Activated naive CD8-positive, alpha-beta T cell treated with anti-CD3 and anti-CD28 coated beads, Interleukin-2, amount 50 U/mL, for 16 hours (primary cell): ENCODE results near the gene CADM1.
"Not testable (repeated sequence)": the region's sequence is repeated elsewhere in the genome, so short reads cannot be mapped to it uniquely, and the experiment has no call there.

ENCODE experiments used
- DNase-seq: peaks from one replicate; pipeline ENCODE4 v3.0.0-alpha.2; 2020; ENCODE audit warnings: low read depth, low spot score

The CADM1 gene

GRCh38 chr11:115477410-115477809, 26.8 kb downstream of the CADM1 start:
- no peak for DNase-seq

GRCh38 chr11:115476463-115477286, 27.5 kb downstream of the CADM1 start:
- no peak for DNase-seq

DNA sequence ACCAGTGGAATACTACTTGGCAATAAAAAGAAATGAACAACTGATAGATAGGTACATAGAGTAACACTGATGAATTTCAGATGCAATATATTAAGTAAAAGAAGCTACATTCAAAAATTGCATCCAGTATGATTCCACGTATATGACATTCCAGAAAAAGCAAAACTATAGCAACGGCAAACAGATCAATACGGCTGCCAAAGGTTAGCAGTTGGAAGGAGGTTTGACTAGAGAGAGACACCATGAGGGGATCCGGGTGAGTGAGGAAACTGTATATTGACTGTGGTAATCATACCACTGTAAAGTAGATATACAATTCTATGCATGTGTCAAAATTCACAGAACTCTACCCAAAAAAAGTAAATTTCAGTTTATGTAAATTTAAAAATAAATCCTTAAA, 28.7 kb downstream of the CADM1 start:
- no peak for DNase-seq

- DNase-seq: not testable (repeated sequence)
Measured at GRCh38 chr11:115474306-115474705, 29.9 kb downstream of the CADM1 start.

DNA sequence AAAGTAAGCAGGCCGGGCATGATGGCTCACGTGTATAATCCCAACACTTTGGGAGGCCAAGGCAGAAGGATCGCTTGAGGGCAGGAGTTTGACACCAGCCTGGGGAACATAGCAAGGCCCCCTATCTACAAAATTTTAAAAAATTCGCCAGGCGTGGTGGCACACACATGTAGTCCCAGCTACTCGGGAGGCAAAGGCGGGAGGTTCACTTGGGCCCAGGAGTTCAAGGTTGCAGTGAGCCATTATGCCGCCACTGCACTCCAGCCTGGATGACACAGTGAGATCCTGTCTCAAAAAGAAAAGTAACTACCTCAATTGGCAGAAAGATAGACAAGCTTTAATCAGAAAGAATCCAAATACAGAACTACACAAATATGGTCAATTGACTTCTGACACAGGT, 31.0 kb downstream of the CADM1 start:
- no peak for DNase-seq

- DNase-seq: no peak
Measured at GRCh38 chr11:115471367-115471766, 32.8 kb downstream of the CADM1 start.

GRCh38 chr11:115470928-115471327, 33.3 kb downstream of the CADM1 start:
- DNase-seq: no peak

- no peak for DNase-seq
Measured at GRCh38 chr11:115469361-115469760, 34.9 kb downstream of the CADM1 start.

GRCh38 chr11:115466122-115466521, 38.1 kb downstream of the CADM1 start:
- no peak for DNase-seq

GRCh38 chr11:115464269-115464668, 39.9 kb downstream of the CADM1 start:
- no peak for DNase-seq

DNA sequence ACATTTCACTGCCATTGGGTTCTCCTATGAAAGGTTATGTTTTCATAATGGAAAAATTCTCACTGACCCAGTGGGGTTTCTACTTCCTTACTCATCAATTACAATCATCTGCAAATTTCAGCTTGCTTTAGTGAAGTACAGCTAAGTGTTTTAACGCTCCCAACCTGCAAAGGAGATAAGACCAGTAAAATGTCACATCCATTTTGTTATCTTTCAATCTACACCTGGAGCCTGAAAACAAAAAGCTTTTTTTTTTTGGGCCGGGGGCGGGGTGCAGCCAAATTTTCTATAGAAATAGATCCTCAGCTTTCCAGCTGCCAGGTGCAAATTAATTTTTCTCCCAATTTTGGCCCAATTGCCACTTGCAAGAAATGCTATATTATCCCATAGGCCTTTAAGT, 40.6 kb downstream of the CADM1 start:
- DNase-seq: no peak

GRCh38 chr11:115462757-115463156, 41.5 kb downstream of the CADM1 start:
- no peak for DNase-seq

GRCh38 chr11:115462004-115462541, 42.1 kb downstream of the CADM1 start:
- DNase-seq: no peak

DNA sequence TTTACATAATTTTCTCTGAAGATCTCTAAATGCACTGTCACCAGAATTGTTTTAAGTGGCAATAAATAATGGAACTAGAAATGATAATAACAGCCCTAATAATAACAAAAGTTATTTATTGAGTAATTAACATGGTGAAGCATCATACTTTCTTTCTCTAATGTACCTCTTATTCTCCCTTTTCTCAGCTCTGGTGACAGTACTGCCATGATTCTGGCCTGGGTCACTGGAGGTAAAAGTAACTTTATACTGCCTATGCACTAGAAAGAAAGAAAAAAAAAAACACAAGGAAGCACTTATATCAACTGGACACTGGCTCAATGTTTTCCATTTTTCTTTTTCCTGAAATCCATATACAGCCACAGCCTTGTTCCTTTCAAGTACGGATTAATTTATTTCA, 43.7 kb downstream of the CADM1 start:
- DNase-seq: no peak

- DNase-seq: no peak
Measured at GRCh38 chr11:115459563-115459962, 44.7 kb downstream of the CADM1 start.

- DNase-seq: no peak
Measured at GRCh38 chr11:115458877-115459276, 45.3 kb downstream of the CADM1 start.

GRCh38 chr11:115456019-115456418, 48.2 kb downstream of the CADM1 start:
- no peak for DNase-seq

GRCh38 chr11:115455613-115456012, 48.6 kb downstream of the CADM1 start:
- DNase-seq: no peak

GRCh38 chr11:115454525-115454924, 49.7 kb downstream of the CADM1 start:
- DNase-seq: no peak

- DNase-seq: no peak
Measured at GRCh38 chr11:115453693-115454490, 50.3 kb downstream of the CADM1 start.

DNA sequence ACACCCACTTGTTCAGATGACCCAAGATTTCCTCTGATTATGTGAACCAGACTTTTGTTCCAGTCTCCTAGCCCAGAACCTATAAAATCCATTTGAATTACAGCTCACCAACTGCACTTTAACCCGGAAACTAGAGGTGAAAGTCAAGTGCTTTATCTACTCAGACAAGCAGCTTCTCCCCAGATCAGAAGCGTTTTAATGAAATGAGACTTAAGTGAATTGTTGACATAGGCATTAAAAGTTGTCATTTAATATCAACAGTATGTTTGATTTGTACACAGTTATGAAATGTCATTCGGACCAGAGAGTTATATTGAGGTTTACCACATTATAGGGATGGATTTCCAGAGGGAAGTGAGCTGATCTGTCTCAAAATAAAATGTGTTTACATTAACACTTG, 52.0 kb downstream of the CADM1 start:
- DNase-seq: no peak

DNA sequence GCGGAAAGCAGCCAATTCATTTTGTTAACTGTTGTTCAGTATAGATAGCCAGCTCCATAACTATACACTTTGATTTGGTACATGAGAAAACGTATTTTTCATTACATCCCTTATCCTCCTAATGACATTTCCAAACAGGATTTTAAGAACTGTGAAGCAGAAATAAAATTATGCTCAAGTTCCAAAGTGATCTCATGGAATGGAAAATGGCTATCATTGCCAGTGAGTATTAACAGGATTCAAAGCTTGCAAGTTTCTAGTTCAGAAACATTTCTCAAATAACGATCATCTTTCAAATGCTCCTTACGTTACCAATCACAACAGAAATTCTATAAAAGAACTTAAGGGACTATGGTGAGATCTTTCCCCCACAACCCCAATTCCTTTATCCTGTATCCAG, 53.7 kb downstream of the CADM1 start:
- no peak for DNase-seq
